ENCODE results near the gene FAM20B.
A peak's percentile ranks its signal among the peaks of the same experiment; 100 is the strongest.

Gene FAM20B

DNA sequence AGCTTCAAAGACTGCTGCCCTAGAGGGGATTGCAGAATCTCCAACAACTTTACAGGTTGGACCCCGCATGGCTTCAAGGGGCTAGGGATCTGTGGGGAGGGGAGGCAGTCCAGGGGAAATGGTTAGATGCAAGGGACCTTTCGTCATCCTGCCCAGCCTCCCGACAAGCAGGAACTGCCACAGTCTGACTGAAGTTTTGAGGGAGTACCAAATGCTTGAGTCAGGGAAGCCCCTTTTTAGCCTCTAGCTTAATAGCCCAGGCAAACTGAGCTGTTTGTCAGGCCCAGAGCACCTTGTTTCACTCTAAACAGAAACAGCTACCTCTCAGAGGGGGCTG, 57.3 kb downstream of the FAM20B start:
- H3K4me3 ChIP-seq (ENCODE audit: low read depth, low read length): peak overlapping the region; percentile 92
- DNase-seq (ENCODE audit: low read depth): no peak
- TF ChIP-seq, protein P1, sequence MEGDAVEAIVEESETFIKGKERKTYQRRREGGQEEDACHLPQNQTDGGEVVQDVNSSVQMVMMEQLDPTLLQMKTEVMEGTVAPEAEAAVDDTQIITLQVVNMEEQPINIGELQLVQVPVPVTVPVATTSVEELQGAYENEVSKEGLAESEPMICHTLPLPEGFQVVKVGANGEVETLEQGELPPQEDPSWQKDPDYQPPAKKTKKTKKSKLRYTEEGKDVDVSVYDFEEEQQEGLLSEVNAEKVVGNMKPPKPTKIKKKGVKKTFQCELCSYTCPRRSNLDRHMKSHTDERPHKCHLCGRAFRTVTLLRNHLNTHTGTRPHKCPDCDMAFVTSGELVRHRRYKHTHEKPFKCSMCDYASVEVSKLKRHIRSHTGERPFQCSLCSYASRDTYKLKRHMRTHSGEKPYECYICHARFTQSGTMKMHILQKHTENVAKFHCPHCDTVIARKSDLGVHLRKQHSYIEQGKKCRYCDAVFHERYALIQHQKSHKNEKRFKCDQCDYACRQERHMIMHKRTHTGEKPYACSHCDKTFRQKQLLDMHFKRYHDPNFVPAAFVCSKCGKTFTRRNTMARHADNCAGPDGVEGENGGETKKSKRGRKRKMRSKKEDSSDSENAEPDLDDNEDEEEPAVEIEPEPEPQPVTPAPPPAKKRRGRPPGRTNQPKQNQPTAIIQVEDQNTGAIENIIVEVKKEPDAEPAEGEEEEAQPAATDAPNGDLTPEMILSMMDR (IDR thresholded peaks at IDR 0.05; ENCODE audit: low read depth, low read length, missing control alignments): no peak

- H3K4me3 ChIP-seq (ENCODE audit: low read depth, low read length): peak overlapping the region; percentile 92
- TF ChIP-seq, protein P1 (IDR thresholded peaks at IDR 0.05; ENCODE audit: low read depth, low read length, missing control alignments): no peak
- DNase-seq (ENCODE audit: low read depth): peak; percentile 78
Measured at GRCh38 chr1:179083533-179083932, 57.8 kb downstream of the FAM20B start.

GRCh38 chr1:179087665-179088064, 62.0 kb downstream of the FAM20B start:
- peak overlapping the region; percentile 25 for H3K4me3 ChIP-seq (ENCODE audit: low read depth, low read length)

DNA sequence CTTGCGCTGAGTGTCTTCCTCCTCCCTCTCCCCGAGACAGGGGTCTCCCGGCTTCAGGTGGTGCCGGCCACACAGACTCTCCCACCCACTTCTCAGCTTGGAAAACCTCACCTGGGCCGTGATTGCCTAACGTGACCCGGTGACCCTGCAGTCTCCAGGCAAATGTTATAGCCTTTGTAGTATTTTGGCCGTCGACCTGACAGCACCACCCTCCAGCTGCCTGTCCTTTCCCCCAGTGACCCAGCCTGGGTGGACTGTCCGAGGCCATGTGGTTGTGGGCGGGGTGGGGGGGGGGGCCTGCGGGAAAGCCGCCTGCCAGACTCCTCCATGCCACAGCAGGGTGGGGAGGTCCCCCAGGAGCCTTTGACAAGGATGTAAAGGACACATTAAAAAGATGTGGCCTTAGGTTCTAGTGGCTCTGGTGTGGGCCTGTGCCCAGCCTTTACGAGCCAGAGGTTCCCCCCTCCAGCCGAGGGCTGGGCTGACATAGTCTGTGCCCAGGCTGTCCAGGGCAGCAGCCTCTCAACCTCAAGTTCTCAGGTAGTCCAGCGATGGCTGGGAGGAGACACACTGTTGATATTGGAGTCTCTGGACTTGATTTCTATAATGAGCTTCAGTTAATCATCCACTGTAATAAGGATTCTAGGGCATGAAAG, 64.3 kb downstream of the FAM20B start:
- TF ChIP-seq, protein P1 (IDR thresholded peaks at IDR 0.05; ENCODE audit: low read depth, low read length, missing control alignments): no peak

More at GRCh38 chr1:179087665-179088064, 62.0 kb downstream of the FAM20B start:
- TF ChIP-seq, protein P1 (IDR thresholded peaks at IDR 0.05; ENCODE audit: low read depth, low read length, missing control alignments): no peak
- no peak for DNase-seq (ENCODE audit: low read depth)

GRCh38 chr1:179090522-179090921, 64.8 kb downstream of the FAM20B start:
- no peak for DNase-seq (ENCODE audit: low read depth)
- no peak overlapping the region for H3K4me3 ChIP-seq (ENCODE audit: low read depth, low read length)
- TF ChIP-seq, protein P1 (IDR thresholded peaks at IDR 0.05; ENCODE audit: low read depth, low read length, missing control alignments): no peak

More for the DNA sequence above, 64.3 kb downstream of the FAM20B start:
- no peak overlapping the region for H3K4me3 ChIP-seq (ENCODE audit: low read depth, low read length)
- DNase-seq (ENCODE audit: low read depth): no peak

- H3K4me3 ChIP-seq (ENCODE audit: low read depth, low read length): no peak overlapping the region
- DNase-seq (ENCODE audit: low read depth): no peak
- TF ChIP-seq, protein P1 (IDR thresholded peaks at IDR 0.05; ENCODE audit: low read depth, low read length, missing control alignments): no peak
Measured at GRCh38 chr1:179090923-179091322, 65.2 kb downstream of the FAM20B start.

- no peak overlapping the region for H3K4me3 ChIP-seq (ENCODE audit: low read depth, low read length)
- DNase-seq (ENCODE audit: low read depth): no peak
- TF ChIP-seq, protein P1 (IDR thresholded peaks at IDR 0.05; ENCODE audit: low read depth, low read length, missing control alignments): no peak
Measured at GRCh38 chr1:179091691-179092165, 66.0 kb downstream of the FAM20B start.
